Adrenal gland (tissue), 12 donors: ENCODE results near the gene HOXD11. TPM values are rescaled to one million over a fixed set of nuclear protein-coding genes. Genes with fewer than 3 reads are reported as not detected.

Experiments used
- DNase-seq, 7 donors: peaks; one replicate each; pipeline ENCODE4 v3.0.0-alpha.2; 2019 to 2020
- H3K27ac ChIP-seq, 5 donors: fragments of 200-600 bp; sonication (generic) in 4 of 5; 1 replicate in 3 of 5; 2 replicates in 2 of 5; pipeline versions ENCODE4 v1.5.1 to v1.8.0; 2016 to 2020; ENCODE audit warnings: mild to moderate bottlenecking in 1 of 5
- H3K27me3 ChIP-seq: fragments of 200-600 bp; 2 replicates; pipeline ENCODE4 v1.8.0; 2021
- H3K36me3 ChIP-seq, 2 donors: fragments of 200-600 bp; replicated peaks in 1 of 2; 1 replicate in 1 of 2; 2 replicates in 1 of 2; pipeline versions ENCODE4 v1.5.1 to v1.8.0; 2018 to 2022
- H3K4me1 ChIP-seq, 2 donors: fragments of 200-600 bp; replicated peaks in 1 of 2; 1 replicate in 1 of 2; 2 replicates in 1 of 2; pipeline versions ENCODE4 v1.5.1 to v1.8.0; 2018 to 2021
- H3K4me3 ChIP-seq, 4 donors: fragments of 200-600 bp; sonication (generic) in 3 of 4; one replicate each; pipeline ENCODE4 v1.5.1; 2016 to 2018
- H3K9me3 ChIP-seq, 3 donors: fragments of 200-600 bp; sonication (generic) in 1 of 3; replicated peaks in 1 of 3; 1 replicate in 2 of 3; 2 replicates in 1 of 3; pipeline versions ENCODE4 v1.5.1 to v1.8.0; 2016 to 2021
- POLR2A ChIP-seq, 2 donors: fragments of 450-650 bp; IDR thresholded peaks; one replicate each; pipeline ENCODE4 v1.6.1; 2017; ENCODE audit warnings: antibody characterized with exemption in 2 of 2, mild to moderate bottlenecking in 2 of 2, moderate library complexity in 1 of 2
- WGBS, 4 donors: extraction: QIAGEN DNeasy Blood & Tissue Kit in 2 of 4; methylation state at CpG; one replicate each; pipeline versions ENCODE4 v1.1.5 to v1.1.7; 2013 to 2017; 5-methylcytosine and 5-hydroxymethylcytosine counted together
- intact Hi-C, 2 donors: fragments of 100-400 bp; cut with DNase I; formaldehyde crosslinking; loops; one replicate each; pipeline versions ENCODE4 v1.14.1 to v1.15.0; 2022 to 2023
- polyA plus RNA-seq, 3 donors: library from polyadenylated mRNA; stranded (reverse); fragments of 200-250 nt in 2 of 3; fragments of 350-450 nt in 1 of 3; fragmentation: Illumina TruSeq in 1 of 3; extraction: RNeasy Lipid Tissue Mini Kit (QIAGEN cat#74804) in 1 of 3; gene quantifications; one replicate each; pipeline ENCODE4 v1.2.3, GENCODE V29; 2013 to 2014
- total RNA-seq, 9 donors: library from RNA; depleted of rRNA in 4 of 9; stranded (reverse); fragments of >200 nt in 4 of 9; fragments of 120-200 nt in 1 of 9; fragmentation: NEBNext Ultra II Directional in 1 of 9; extraction: Animal tissue kit (Norgen Biotek cat#: 25700) in 1 of 9; gene quantifications; one replicate each; pipeline versions ENCODE4 v1.1.0 to v1.2.4, GENCODE V29; 2013 to 2023
- TF ChIP-seq, protein P1 (sequence below), 6 experiments: fragments of 450-650 bp in 4 of 6; fragments of 200-600 bp in 2 of 6; sonication (generic) in 1 of 6; IDR thresholded peaks; 1 replicate in 5 of 6; 2 replicates in 1 of 6; pipeline versions ENCODE4 v1.5.1 to v1.8.0; 2016 to 2021; ENCODE audit warnings: antibody characterized with exemption in 6 of 6, mild to moderate bottlenecking in 2 of 6, moderate library complexity in 1 of 6
- donor health status: healthy with polysubstance abuse.
- donor health status: Bipolar disorder and iron deficiency.
- donor health status: DM: yes; HTN: yes; CAD: no.
- donor health status: DM: no; HTN: no; CAD: no.
- donor health status: DM: no; HTN: no; CAD: no.
- donor health status: DM: yes; HTN: yes; CAD: no.

HOXD11 gene
- total and polyA plus RNA-seq, 12 donors: not detected

DNA sequence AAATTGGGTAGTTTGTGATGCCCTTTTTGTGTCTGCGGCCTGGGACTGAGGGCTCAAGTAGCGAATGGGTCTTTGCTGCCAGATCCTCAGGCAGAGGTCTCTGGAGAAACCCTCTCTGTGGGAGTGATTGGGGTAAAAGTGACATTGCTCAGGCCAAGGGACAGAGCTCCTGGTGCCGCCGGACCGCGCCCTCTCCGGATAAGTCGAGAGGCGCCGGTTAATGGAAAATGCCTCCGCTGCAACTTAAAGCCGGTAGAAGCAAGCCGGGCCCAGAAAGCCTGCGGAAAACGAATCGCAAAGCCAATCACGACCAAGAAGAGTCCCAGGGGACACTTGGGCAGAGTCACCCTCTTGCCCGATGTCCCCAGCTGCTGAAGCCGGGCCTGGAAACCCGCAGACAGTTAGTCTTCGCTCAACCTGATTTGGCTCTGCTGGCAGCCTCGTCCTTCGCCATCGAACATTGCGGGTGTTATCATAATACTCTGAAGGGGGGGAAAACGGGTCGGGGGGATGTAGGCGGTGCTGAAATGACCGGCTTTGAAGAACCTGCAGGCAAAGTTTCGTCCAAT, 7.8 kb upstream of the HOXD11 start:
- DNase-seq: peak in 1 of 7 donors; percentile 11
- Histone ChIP-seq H3K36me3 (no peaks in the 10 kb centered on the region), H3K9me3 (no peaks in the 10 kb centered on the region), H3K27ac (no peak overlapping the region), H3K27me3 (peaks cover 100% of the 10 kb centered on the region), H3K4me1 (peaks cover 4 to 20% of the 10 kb centered on the region in 2 donors), H3K4me3 (no peak overlapping the region)
- intact Hi-C loops: loop anchor here in 1 of 2 donors (10.0 kb wide), 1 partner anchor 844 kb away; no protein-coding TSS in a partner anchor
- 11 to 13% (median 12%) methylated on average over 20 to 30 of the region's 30 CpGs for WGBS, 4 donors
- TF ChIP-seq, protein P1, sequence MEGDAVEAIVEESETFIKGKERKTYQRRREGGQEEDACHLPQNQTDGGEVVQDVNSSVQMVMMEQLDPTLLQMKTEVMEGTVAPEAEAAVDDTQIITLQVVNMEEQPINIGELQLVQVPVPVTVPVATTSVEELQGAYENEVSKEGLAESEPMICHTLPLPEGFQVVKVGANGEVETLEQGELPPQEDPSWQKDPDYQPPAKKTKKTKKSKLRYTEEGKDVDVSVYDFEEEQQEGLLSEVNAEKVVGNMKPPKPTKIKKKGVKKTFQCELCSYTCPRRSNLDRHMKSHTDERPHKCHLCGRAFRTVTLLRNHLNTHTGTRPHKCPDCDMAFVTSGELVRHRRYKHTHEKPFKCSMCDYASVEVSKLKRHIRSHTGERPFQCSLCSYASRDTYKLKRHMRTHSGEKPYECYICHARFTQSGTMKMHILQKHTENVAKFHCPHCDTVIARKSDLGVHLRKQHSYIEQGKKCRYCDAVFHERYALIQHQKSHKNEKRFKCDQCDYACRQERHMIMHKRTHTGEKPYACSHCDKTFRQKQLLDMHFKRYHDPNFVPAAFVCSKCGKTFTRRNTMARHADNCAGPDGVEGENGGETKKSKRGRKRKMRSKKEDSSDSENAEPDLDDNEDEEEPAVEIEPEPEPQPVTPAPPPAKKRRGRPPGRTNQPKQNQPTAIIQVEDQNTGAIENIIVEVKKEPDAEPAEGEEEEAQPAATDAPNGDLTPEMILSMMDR (IDR thresholded peaks at IDR 0.05): no peak
- TF ChIP-seq POLR2A (IDR thresholded peaks at IDR 0.05): no peak

DNA sequence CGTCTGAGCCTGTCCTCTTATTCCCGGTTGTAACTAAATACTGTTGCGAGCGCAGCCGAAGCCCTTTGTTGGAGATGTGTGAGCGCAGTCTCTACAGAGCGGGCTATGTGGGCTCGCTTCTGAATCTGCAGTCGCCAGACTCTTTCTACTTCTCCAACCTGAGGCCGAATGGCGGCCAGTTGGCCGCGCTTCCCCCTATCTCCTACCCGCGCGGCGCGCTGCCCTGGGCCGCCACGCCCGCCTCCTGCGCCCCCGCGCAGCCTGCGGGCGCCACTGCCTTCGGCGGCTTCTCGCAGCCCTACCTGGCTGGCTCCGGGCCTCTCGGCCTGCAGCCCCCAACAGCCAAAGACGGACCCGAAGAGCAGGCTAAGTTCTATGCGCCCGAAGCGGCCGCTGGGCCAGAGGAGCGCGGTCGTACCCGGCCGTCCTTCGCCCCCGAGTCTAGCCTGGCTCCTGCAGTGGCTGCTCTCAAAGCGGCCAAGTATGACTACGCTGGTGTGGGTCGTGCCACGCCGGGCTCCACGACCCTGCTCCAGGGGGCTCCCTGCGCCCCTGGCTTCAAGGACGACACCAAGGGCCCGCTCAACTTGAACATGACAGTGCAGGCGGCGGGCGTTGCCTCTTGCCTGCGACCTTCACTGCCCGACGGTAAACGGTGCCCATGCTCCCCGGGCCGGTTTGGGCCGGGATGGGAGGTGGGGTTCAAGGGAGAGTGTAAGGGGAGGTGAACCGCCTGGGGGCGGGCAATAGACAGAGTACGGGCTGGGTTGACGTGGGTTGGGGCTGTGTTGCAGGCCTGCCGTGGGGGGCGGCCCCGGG, 7.1 kb upstream of the HOXD11 start, which contains the start of gene HOXD12:
TSS of gene HOXD12 (plus strand) at position 68 of the 819 bp plus-strand sequence. CDS start at position 75, 7 bp downstream.
- intact Hi-C loops: loop anchor here in 1 of 2 donors (10.0 kb wide), 1 partner anchor 845 kb away; no protein-coding TSS in a partner anchor
- TF ChIP-seq POLR2A (IDR thresholded peaks at IDR 0.05): no peak
- TF ChIP-seq, protein P1 (IDR thresholded peaks at IDR 0.05): no peak
- Histone ChIP-seq H3K4me1 (peaks cover 7 to 24% of the 10 kb centered on the region in 2 donors), H3K36me3 (no peaks in the 10 kb centered on the region), H3K9me3 (no peaks in the 10 kb centered on the region), H3K4me3 (no peak within 1 kb of the TSS), H3K27me3 (peaks cover 100% of the 10 kb centered on the region), H3K27ac (no peak within 1 kb of the TSS)
- DNase-seq: peak in 1 of 7 donors; percentile 9
- WGBS, 4 donors: 4 to 9% (median 7%) methylated on average over 21 to 70 of the region's 70 CpGs

DNA sequence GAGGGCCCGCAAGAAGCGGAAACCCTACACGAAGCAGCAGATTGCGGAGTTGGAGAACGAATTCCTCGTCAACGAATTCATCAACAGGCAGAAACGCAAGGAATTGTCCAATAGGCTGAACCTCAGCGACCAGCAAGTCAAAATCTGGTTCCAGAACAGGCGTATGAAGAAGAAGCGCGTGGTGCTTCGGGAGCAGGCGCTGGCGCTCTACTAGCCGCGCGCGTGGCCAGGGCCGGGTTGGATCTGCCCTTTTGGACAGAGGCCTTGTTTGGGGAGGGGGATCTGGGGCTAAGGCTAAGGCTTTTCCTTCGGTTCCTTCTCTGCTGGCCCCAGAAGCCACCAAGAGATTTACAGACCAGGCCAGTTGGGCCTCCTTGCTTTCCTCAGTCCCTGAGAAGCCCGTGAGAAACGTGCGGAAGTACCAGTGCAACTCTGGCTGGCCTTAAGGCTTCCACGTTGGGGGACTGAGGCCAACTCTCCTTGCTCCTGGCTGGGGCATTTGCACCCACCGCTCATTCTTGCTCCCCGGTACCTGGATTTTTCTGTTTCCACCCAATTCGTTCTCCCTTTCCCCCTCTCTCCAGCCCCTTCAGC, 6.4 kb upstream of the HOXD11 start:
- Histone ChIP-seq H3K27me3 (peaks cover 100% of the 10 kb centered on the region), H3K4me3 (no peak overlapping the region), H3K4me1 (peaks cover 7 to 24% of the 10 kb centered on the region in 2 donors), H3K27ac (no peak overlapping the region), H3K9me3 (no peaks in the 10 kb centered on the region), H3K36me3 (no peaks in the 10 kb centered on the region)
- DNase-seq: no peak
- 20 to 25% (median 22%) methylated on average over 19 to 28 of the region's 28 CpGs for WGBS, 4 donors
- intact Hi-C loops: no loop called here
- TF ChIP-seq, protein P1 (IDR thresholded peaks at IDR 0.05): no peak
- TF ChIP-seq POLR2A (IDR thresholded peaks at IDR 0.05): no peak

DNA sequence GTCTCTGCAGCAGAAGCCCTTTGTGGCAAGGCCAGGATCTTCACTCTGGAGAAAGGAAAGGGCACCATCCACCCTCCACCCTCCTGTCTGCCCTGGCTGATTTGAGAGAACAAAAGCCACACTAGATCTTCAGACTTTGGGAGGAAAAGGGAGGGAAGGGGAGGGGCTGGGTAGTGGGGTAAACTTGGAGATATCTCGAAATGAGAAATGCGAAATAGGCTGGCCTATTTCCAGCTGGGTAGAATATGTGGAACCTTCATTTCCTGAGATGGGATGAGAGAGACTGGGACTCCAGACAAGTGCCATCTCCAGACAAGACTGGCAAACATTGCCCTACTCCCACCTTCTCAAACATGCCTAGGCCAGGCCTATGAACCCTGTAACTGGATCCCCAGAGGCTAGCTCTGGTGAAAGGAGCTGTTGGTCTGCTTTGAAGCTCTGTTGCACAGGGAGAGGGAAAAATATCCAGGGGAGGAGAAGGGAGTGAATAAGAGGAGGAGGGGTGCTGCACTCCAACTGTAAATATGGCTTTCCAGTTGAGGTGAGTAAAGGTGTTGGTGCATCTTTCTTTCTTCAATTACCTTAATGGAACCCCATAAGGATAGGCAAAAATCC, 5.8 kb upstream of the HOXD11 start:
- intact Hi-C loops: no loop called here
- Histone ChIP-seq H3K4me1 (peaks cover 7 to 25% of the 10 kb centered on the region in 2 donors), H3K27me3 (peaks cover 99% of the 10 kb centered on the region), H3K9me3 (no peaks in the 10 kb centered on the region), H3K27ac (no peak overlapping the region), H3K4me3 (no peak overlapping the region), H3K36me3 (no peaks in the 10 kb centered on the region)
- no peak for TF ChIP-seq POLR2A (IDR thresholded peaks at IDR 0.05)
- TF ChIP-seq, protein P1 (IDR thresholded peaks at IDR 0.05): no peak
- 26 to 34% (median 30%) methylated on average over 2 of the region's 2 CpGs for WGBS, 4 donors
- DNase-seq: no peak
